NB4 (cell line): ENCODE results near the gene HTRA1.

Source experiments
- DNase-seq: peaks from one replicate; pipeline ENCODE4 v3.0.0; 2010; ENCODE audit warnings: low read depth
- H3K4me3 ChIP-seq: one replicate; pipeline ENCODE4 v1.5.1; 2011; ENCODE audit warnings: mild to moderate bottlenecking, low read depth, low read length, moderate library complexity
- MYC ChIP-seq: IDR thresholded peaks from 2 replicates; pipeline ENCODE4 v1.6.1; 2011; ENCODE audit warnings: low read depth, low read length
- POLR2A ChIP-seq: IDR thresholded peaks from 2 replicates; pipeline ENCODE4 v1.6.1; 2011; ENCODE audit warnings: mild to moderate bottlenecking; ENCODE audit not compliant: insufficient read length; ENCODE audit errors: extremely low read depth
- TF ChIP-seq, protein P1 (sequence below): IDR thresholded peaks from one replicate; pipeline ENCODE4 v1.5.1; 2012; ENCODE audit warnings: low read depth, low read length
- TF ChIP-seq, protein P2 (sequence below): IDR thresholded peaks from 2 replicates; pipeline ENCODE4 v1.6.1; 2011; ENCODE audit warnings: low read depth, low read length

The HTRA1 gene

DNA sequence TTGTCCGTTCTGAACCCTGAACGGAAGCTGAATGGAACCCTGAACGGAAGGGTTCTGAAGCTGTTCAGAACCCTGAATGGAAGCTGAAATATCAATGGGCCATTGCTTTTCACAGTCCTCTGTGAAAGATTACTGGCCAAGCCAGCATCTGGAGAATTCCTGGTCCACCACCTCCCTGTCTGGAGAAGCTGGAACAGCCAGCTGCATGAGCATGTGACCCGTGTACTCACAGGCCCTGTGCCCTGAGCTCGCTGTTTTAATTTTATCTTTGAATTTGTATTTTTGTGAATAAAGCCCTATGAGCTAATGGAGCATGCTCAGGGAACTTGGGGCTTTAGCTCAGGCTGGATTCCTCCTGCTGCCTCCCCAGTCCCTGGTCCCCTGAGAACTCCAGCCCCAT is 37.2 kb downstream of the HTRA1 start:
- no peak for TF ChIP-seq POLR2A
- TF ChIP-seq, protein P1, sequence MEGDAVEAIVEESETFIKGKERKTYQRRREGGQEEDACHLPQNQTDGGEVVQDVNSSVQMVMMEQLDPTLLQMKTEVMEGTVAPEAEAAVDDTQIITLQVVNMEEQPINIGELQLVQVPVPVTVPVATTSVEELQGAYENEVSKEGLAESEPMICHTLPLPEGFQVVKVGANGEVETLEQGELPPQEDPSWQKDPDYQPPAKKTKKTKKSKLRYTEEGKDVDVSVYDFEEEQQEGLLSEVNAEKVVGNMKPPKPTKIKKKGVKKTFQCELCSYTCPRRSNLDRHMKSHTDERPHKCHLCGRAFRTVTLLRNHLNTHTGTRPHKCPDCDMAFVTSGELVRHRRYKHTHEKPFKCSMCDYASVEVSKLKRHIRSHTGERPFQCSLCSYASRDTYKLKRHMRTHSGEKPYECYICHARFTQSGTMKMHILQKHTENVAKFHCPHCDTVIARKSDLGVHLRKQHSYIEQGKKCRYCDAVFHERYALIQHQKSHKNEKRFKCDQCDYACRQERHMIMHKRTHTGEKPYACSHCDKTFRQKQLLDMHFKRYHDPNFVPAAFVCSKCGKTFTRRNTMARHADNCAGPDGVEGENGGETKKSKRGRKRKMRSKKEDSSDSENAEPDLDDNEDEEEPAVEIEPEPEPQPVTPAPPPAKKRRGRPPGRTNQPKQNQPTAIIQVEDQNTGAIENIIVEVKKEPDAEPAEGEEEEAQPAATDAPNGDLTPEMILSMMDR: no peak
- TF ChIP-seq MYC: no peak
- no peak overlapping the region for H3K4me3 ChIP-seq
- DNase-seq: no peak

DNA sequence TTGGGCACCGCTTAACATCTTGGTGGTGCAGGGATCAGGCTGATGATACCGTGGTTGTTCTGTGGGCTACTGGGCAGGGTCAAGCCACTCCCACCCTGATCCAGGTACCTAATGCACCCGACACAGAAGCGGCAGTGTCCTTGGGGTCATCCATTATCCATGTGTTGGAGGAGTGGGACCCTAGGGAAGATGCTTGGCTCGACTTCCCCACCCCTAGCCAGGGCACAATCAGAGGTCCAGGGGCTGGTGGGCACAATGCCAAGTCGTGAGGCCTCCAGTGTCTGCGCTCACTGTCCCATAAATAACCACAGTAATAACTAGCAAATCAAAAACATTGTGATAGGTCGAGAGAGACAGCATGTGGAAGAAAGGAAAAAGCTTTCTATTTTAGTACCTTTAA is 37.7 kb downstream of the HTRA1 start:
- TF ChIP-seq, protein P1: no peak
- TF ChIP-seq, protein P2, sequence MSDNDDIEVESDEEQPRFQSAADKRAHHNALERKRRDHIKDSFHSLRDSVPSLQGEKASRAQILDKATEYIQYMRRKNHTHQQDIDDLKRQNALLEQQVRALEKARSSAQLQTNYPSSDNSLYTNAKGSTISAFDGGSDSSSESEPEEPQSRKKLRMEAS: no peak
- TF ChIP-seq POLR2A: no peak
- TF ChIP-seq MYC: no peak
- H3K4me3 ChIP-seq: no peak overlapping the region
- no peak for DNase-seq

DNA sequence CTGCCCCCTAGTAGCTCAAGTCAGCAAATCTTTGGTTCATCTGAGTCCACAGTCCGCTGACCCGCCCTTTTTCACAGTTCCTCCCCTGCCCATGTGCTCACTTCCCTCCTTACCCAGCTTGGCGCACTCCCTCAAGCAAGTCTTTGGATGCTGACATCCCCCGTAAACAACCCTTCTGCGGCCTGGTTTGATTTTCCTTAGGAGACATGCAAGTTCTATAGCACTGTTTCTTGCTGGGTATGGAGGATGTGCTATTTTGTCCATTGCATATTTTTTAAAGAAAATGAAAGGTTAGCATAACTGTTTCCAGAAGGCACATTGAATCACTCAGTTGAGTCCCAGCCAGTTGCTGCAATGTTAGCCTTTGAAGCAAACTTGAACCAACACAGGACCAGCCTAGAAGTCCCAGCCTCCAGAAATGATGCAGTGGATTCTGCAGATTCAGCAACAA is 38.2 kb downstream of the HTRA1 start:
- DNase-seq: no peak
- TF ChIP-seq, protein P1: no peak
- TF ChIP-seq MYC: no peak
- no peak for TF ChIP-seq POLR2A
- TF ChIP-seq, protein P2: no peak

DNA sequence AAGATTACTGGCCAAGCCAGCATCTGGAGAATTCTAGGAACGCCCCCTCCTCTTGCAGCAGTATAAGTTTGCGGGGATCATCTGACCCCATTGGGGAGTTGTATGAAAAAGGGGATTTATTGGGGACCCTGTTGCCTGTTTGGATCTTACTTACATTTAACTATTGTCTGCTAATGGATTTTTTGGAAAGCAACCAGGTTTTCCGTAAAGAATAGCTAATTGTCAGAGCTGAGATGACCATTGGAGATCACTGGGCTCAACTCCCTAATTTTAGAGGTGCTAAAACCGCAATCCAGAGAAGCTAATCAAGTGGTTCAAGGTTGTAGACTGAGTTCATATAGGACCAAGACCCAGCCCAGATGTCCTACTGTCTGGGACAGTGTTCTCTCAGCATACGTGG is 38.8 kb downstream of the HTRA1 start:
- no peak for DNase-seq
- TF ChIP-seq POLR2A (no peak), MYC (no peak)
- TF ChIP-seq, protein P2: no peak
- TF ChIP-seq, protein P1: no peak
- H3K4me3 ChIP-seq: no peak overlapping the region

More for the DNA sequence above, 38.2 kb downstream of the HTRA1 start:
- no peak overlapping the region for H3K4me3 ChIP-seq

DNA sequence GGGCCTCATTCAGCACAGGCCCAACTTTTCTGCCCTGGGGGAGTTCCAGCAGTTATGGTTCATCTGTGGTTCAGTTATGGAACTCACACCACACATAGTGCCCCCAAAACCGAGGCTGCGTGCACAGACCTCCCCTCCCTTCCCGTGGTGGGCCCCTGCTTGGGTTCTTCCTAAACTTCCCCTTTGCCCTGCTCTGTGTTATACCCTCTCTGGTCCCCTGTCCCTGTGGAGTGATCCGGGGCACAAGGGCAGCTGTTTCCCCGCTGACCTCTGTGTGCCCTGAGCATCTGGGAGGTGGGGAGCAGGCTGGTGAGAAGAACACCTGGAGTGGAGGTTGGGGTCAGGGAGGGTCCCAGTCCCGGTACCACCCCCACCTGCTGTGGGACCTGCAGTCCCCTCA is 39.4 kb downstream of the HTRA1 start:
- DNase-seq: no peak
- no peak overlapping the region for H3K4me3 ChIP-seq
- TF ChIP-seq POLR2A: no peak
- TF ChIP-seq, protein P1: no peak
- TF ChIP-seq, protein P2: no peak
- no peak for TF ChIP-seq MYC

DNA sequence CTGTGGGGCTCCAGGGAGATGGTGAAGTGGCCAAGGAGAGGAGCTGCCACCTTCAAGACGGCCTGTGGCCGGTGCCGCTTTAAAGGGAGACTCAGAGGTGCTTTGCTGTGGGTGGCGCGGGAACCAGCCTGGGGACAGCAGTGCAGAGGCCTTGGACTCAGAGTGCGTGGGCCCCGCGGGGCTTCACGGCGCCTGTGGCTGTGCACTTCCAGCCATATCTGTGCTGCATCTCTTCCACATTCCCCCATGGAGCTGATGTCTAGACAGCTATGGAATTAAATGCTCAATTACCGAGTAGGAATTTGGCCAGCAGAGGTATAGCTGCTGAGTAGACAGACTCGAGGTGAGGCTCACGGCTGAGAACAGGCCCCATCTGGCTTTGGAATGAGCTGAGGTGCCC is 41.7 kb downstream of the HTRA1 start:
- no peak for DNase-seq
- no peak for TF ChIP-seq MYC
- TF ChIP-seq, protein P2: no peak
- TF ChIP-seq POLR2A: no peak
- TF ChIP-seq, protein P1: no peak
- H3K4me3 ChIP-seq: no peak overlapping the region
